Panc1 (cell line): ENCODE data around the gene DENND2A. TPM values are rescaled to one million over a fixed set of nuclear protein-coding genes. Genes with fewer than 3 reads are reported as not detected.

ENCODE experiments used
- ATAC-seq: fragments of 200-7000 bp; cut with Tn5 transposase; 2 replicates; pipeline ENCODE4 v1.9.1; 2020; ENCODE audit warnings: mild to moderate bottlenecking, moderate library complexity
- BruUV-seq: library from RNA; stranded (reverse); fragments of 400-500 nt; replicated peaks from 2 replicates; lab custom pipeline; 2021; lab: Mats Ljungman, UMichigan
- CTCF ChIA-PET: fragments of 300-600 bp; sonication (Branson Sonifier 250); formaldehyde crosslinking; loops from one replicate; lab custom pipeline; 2022; ENCODE audit warnings: antibody characterized with exemption; lab: Charles Lee
- POLR2A ChIA-PET: fragments of 300-600 bp; sonication (Branson Sonifier 250); formaldehyde crosslinking; loops from one replicate; lab custom pipeline; 2022; ENCODE audit warnings: antibody characterized with exemption; lab: Charles Lee
- DNase-seq: peaks from one replicate; pipeline ENCODE4 v3.0.0-alpha.2; 2010; ENCODE audit warnings: low read depth, low spot score
- H3K27ac ChIP-seq: 2 replicates; pipeline ENCODE4 v1.5.1; 2011; ENCODE audit warnings: mild to moderate bottlenecking, low read length, inconsistent platforms
- H3K27me3 ChIP-seq: fragments of 200-500 bp; sonication (Bioruptor generic); 2 replicates; pipeline ENCODE4 v1.6.0; 2014; ENCODE audit warnings: low read length, inconsistent platforms; ENCODE audit not compliant: control insufficient read depth, insufficient read depth
- H3K36me3 ChIP-seq: fragments of 200-500 bp; sonication (Bioruptor generic); 2 replicates; pipeline ENCODE4 v1.5.1; 2014; ENCODE audit warnings: inconsistent platforms, mild to moderate bottlenecking, low read length, moderate library complexity; ENCODE audit not compliant: control insufficient read depth, insufficient read depth
- H3K4me1 ChIP-seq: 2 replicates; pipeline ENCODE4 v1.5.1; 2011; ENCODE audit warnings: inconsistent platforms, mild to moderate bottlenecking, low read length, moderate library complexity; ENCODE audit not compliant: control insufficient read depth, insufficient read depth
- H3K4me3 ChIP-seq, 2 experiments: 2 replicates each; pipeline ENCODE4 v1.5.1; 2011 to 2012; ENCODE audit warnings: low read depth in 2 of 2, low read length in 2 of 2, mild to moderate bottlenecking in 2 of 2, inconsistent platforms in 1 of 2, moderate library complexity in 1 of 2
- H3K9me3 ChIP-seq: fragments of 200-500 bp; sonication (Bioruptor generic); 2 replicates; pipeline ENCODE4 v1.5.1; 2014; ENCODE audit warnings: low read depth, mild to moderate bottlenecking, inconsistent platforms, low read length, moderate library complexity; ENCODE audit not compliant: control insufficient read depth, insufficient read depth
- POLR2AphosphoS5 ChIP-seq: IDR thresholded peaks from 2 replicates; pipeline ENCODE4 v1.6.1; 2012; ENCODE audit warnings: mild to moderate bottlenecking, low read depth, low read length, moderate library complexity
- SIN3A ChIP-seq: IDR thresholded peaks from 2 replicates; pipeline ENCODE4 v1.6.1; 2012; ENCODE audit warnings: low read depth, mild to moderate bottlenecking, low read length, moderate library complexity, borderline replicate concordance; ENCODE audit not compliant: insufficient read depth
- TCF7L2 ChIP-seq: IDR thresholded peaks from 2 replicates; pipeline ENCODE4 v1.6.1; 2011; ENCODE audit warnings: mild to moderate bottlenecking, low read depth, low read length, inconsistent platforms
- in situ Hi-C: cut with HindIII; loops from 2 replicates; pipeline ENCODE4 v1.10.0; 2016; ENCODE audit warnings: low sequenced_read_pairs, low pct_unique_long_range_greater_than_20kb
- intact Hi-C: fragments of 100-400 bp; cut with micrococcal nuclease; formaldehyde crosslinking; loops from one replicate; pipeline ENCODE4 v1.10.0; 2022; ENCODE audit not compliant: unreplicated experiment
- total RNA-seq: library from RNA; stranded (reverse); gene quantifications from one replicate; pipeline ENCODE4 v1.2.1, GENCODE V29; 2021; ENCODE audit not compliant: unreplicated experiment
- TF ChIP-seq, protein P1 (sequence below): fragments of 450-650 bp; IDR thresholded peaks from 2 replicates; pipeline ENCODE4 v1.5.1; 2017; ENCODE audit warnings: mild to moderate bottlenecking
- TF ChIP-seq, protein P2 (sequence below), 2 experiments: IDR thresholded peaks; 2 replicates each; pipeline ENCODE4 v1.6.1; 2011 to 2012; ENCODE audit warnings: low read depth in 2 of 2, control low read depth in 1 of 2, low read length in 1 of 2, mild to moderate bottlenecking in 1 of 2, moderate library complexity in 1 of 2; ENCODE audit not compliant: insufficient read depth in 1 of 2

The DENND2A gene
- total RNA-seq, 1 experiment from 2014 or later: 1.4 TPM

DNA sequence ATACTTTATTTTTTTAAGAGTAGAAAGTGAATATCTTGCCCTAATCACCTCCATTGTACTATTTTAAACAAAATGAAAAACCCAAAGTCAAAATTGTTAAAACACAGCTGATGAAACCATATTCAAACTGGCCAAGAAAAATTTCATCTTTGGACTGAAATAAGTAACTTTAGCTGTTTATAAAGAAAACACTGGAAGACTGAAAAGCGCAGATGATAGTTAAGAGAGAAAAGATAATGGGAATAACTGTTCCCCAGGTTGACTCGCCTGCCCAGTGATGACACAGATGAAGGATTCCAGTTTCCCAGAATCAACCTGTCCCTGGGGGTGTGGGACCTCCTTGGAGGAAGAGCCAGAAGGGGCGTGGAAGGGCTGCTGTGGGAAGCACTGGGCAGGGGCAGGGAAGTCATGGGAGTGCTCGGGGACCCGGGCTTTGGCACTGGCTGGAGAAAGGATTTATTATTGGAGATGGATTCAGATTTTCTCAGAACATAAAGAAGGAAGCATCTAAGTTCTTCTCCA is 43.1 kb downstream of the DENND2A start:
- no peaks in the 10 kb centered on the region for H3K36me3 ChIP-seq
- ChIA-PET CTCF (no interaction called here), POLR2A (no interaction called here)
- H3K4me3 ChIP-seq: no peak overlapping the region
- H3K27ac ChIP-seq: no peak overlapping the region
- intact Hi-C loops (no loop called here), in situ Hi-C loops (no loop called here)
- no peaks in the 10 kb centered on the region for H3K4me1 ChIP-seq
- no TSS peak for BruUV-seq
- H3K27me3 ChIP-seq: no peaks in the 10 kb centered on the region
- TF ChIP-seq, protein P1, sequence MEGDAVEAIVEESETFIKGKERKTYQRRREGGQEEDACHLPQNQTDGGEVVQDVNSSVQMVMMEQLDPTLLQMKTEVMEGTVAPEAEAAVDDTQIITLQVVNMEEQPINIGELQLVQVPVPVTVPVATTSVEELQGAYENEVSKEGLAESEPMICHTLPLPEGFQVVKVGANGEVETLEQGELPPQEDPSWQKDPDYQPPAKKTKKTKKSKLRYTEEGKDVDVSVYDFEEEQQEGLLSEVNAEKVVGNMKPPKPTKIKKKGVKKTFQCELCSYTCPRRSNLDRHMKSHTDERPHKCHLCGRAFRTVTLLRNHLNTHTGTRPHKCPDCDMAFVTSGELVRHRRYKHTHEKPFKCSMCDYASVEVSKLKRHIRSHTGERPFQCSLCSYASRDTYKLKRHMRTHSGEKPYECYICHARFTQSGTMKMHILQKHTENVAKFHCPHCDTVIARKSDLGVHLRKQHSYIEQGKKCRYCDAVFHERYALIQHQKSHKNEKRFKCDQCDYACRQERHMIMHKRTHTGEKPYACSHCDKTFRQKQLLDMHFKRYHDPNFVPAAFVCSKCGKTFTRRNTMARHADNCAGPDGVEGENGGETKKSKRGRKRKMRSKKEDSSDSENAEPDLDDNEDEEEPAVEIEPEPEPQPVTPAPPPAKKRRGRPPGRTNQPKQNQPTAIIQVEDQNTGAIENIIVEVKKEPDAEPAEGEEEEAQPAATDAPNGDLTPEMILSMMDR: no peak
- no peak for TF ChIP-seq TCF7L2
- no peak for TF ChIP-seq SIN3A
- TF ChIP-seq POLR2AphosphoS5: no peak
- TF ChIP-seq, protein P2, sequence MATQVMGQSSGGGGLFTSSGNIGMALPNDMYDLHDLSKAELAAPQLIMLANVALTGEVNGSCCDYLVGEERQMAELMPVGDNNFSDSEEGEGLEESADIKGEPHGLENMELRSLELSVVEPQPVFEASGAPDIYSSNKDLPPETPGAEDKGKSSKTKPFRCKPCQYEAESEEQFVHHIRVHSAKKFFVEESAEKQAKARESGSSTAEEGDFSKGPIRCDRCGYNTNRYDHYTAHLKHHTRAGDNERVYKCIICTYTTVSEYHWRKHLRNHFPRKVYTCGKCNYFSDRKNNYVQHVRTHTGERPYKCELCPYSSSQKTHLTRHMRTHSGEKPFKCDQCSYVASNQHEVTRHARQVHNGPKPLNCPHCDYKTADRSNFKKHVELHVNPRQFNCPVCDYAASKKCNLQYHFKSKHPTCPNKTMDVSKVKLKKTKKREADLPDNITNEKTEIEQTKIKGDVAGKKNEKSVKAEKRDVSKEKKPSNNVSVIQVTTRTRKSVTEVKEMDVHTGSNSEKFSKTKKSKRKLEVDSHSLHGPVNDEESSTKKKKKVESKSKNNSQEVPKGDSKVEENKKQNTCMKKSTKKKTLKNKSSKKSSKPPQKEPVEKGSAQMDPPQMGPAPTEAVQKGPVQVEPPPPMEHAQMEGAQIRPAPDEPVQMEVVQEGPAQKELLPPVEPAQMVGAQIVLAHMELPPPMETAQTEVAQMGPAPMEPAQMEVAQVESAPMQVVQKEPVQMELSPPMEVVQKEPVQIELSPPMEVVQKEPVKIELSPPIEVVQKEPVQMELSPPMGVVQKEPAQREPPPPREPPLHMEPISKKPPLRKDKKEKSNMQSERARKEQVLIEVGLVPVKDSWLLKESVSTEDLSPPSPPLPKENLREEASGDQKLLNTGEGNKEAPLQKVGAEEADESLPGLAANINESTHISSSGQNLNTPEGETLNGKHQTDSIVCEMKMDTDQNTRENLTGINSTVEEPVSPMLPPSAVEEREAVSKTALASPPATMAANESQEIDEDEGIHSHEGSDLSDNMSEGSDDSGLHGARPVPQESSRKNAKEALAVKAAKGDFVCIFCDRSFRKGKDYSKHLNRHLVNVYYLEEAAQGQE (IDR thresholded peaks at IDR 0.05; ENCODE audit: insufficient read depth in 1 of 2, low read depth in 2 of 2, low read length in 1 of 2): no peak
- DNase-seq (no peak), ATAC-seq (no peak)
- no peaks in the 10 kb centered on the region for H3K9me3 ChIP-seq

DNA sequence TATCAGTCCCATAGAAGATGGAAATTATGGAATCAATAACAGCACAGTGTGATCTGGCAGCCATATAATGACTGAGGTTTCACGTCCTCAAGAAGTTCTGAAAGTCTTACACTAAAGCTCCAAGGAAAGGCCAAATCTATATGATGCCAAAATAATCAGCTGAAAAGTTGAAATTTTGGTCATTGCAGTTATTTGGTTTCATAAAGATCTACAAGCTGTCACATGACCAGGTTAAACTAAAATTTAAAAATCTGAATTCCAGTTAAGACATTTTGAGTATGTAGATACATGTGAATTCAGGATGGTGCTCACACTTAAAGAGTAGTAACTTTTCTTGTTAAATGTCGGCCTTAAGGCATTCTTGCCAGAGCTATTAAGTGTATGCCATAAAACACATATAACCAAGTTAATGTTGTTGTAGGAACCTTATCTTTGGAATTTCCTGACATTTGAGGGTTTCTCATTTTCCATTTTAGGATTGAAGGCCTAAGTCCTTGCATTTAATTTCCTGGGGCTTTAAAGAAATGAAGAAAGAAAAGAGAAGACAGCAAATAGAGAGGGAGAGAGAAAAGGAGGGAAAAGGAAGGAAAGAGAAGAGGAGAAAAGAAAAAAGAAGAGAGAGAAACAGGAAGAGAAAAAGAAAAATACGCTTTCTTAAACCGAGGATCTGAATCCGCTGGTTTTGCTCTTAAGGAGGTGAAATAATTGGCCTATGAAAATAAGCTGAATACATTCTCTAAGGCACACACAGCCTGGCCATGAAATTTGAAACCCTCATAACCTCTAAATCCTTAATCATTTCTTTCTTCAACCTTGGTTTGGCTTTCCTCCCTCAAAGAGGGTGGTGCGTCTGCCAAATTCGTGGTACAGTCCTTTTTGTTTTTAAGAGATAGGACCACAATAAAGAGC is 43.8 kb downstream of the DENND2A start:
- no peaks in the 10 kb centered on the region for H3K27me3 ChIP-seq
- ATAC-seq (no peak), DNase-seq (no peak)
- H3K4me3 ChIP-seq: no peak overlapping the region
- ChIA-PET POLR2A (interaction anchor here (0.5 kb wide), 1 partner anchor 122 kb away, joined by 4 read pairs; no protein-coding TSS in a partner anchor), CTCF (no interaction called here)
- H3K36me3 ChIP-seq: no peaks in the 10 kb centered on the region
- intact Hi-C loops: no loop called here
- no TSS peak for BruUV-seq
- TF ChIP-seq POLR2AphosphoS5 (no peak), TCF7L2 (no peak), SIN3A (no peak)
- TF ChIP-seq, protein P2 (IDR thresholded peaks at IDR 0.05; ENCODE audit: insufficient read depth in 1 of 2, low read depth in 2 of 2, low read length in 1 of 2): no peak
- TF ChIP-seq, protein P1: no peak
- H3K4me1 ChIP-seq: no peaks in the 10 kb centered on the region
- H3K9me3 ChIP-seq: no peaks in the 10 kb centered on the region
- in situ Hi-C loops: no loop called here
- H3K27ac ChIP-seq: no peak overlapping the region
